DMS79 treated with DMSO at 0.1 percent for 48 hours (cell line): Measurements from ENCODE around the gene CPED1.

Source experiments
- DNase-seq: peaks from one replicate; lab custom pipeline; 2025; lab: John Stamatoyannopoulos, UW

Gene CPED1

GRCh38 chr7:121259826-121260225, 271.3 kb downstream of the CPED1 start:
- DNase-seq: no peak

DNA sequence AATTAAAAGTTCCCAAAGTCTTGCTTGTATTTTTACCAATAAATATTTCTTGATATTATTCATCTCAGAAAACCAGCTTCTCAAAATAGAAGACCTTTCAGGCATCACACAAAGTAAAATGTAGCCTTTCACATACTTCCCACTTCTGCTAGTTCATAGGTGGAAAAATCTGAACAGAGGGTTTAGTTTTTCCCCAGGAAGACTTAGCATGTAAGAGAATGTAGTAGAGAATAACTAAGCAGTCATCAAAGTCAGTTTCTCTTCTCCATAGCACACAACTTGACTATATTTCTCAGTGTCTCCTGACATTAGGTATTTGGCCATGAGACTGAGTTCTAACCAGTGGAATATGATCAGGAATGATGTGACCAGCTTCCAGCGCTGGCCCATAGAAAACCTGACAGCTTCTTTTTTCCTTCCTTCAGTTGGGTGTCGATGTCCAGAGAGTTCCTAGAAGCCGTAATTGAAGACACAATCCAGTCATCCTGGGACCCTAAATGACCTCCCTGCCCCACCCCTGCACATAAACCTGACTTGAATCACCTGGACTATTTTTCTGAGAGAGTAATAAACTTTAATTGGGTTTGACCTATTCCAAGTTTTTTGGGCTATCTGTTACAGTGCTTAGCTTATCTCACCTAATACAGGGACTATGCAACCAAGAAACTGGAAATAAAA, 272.8 kb downstream of the CPED1 start:
- DNase-seq: no peak

- no peak for DNase-seq
Observed at GRCh38 chr7:121262221-121262620, 273.7 kb downstream of the CPED1 start.

- DNase-seq: no peak
Observed at GRCh38 chr7:121262969-121263368, 274.5 kb downstream of the CPED1 start.

DNA sequence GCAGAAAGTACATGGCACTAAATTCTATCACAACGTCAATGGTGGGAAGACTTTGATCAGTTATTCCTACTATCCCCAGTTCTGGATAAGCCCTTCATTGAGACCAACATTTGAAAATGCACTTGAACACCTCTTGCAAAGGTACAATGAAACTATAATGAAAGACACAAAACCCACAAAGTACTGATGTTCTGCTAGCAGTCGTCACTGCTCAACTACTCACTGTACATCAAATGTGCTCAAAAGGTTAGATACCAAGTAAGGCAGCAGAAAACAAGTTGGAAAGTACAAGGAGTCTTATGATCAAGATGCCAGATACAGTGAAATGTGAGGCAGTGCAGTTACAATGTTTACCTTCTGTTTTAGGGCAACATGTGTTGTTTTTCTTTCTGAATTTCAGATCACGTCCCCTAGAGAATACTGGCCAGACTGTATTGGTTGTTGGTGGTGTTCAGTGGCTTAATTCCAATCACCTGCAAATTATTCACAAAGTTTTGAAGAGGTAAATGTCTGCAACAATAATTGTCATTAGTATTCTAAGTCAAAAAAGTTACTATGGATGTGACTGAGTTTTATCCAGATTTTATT, 277.9 kb downstream of the CPED1 start:
- no peak for DNase-seq

DNA sequence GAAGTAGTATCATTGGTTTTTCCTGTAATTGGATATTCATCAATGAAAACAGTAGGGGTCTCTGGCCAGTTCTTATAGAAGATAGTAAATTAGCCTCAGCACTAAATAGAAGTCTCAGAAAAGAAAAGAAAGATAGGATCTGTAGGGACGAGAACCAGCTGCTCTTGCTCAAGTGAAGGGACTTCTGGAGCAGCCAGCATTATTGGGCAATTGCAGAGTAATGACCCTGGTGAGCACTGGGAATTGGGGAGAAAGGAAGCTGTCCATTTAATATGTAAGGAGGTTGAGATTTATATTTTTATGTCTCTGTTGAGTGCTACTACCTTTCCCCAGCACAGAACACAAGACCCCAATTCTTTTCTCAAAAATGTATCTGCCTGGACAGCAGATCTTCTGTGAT, 279.1 kb downstream of the CPED1 start:
- DNase-seq: no peak

- DNase-seq: no peak
Observed at GRCh38 chr7:121269798-121270197, 281.3 kb downstream of the CPED1 start.

DNA sequence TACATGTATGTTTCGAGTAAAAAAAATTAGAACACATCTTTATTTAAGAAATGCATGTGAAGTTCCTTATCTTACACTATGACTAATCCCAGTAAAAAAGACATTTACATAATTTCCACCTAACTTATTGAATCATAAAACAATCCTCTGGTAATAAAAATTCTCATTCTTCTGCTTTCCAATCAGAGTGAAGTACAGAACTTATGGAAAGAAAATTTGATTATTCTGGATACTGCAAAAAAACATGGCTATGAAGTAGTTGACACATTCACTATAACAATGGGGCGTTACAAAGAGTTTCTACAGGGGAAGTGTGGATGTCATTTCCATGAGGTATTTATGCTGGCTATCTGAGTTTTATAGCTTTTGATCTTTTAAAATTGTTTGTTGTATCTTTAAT, 282.6 kb downstream of the CPED1 start:
- DNase-seq: no peak

- no peak for DNase-seq
Observed at GRCh38 chr7:121271916-121272315, 283.4 kb downstream of the CPED1 start.

- no peak for DNase-seq
Observed at GRCh38 chr7:121272676-121273075, 284.2 kb downstream of the CPED1 start.

DNA sequence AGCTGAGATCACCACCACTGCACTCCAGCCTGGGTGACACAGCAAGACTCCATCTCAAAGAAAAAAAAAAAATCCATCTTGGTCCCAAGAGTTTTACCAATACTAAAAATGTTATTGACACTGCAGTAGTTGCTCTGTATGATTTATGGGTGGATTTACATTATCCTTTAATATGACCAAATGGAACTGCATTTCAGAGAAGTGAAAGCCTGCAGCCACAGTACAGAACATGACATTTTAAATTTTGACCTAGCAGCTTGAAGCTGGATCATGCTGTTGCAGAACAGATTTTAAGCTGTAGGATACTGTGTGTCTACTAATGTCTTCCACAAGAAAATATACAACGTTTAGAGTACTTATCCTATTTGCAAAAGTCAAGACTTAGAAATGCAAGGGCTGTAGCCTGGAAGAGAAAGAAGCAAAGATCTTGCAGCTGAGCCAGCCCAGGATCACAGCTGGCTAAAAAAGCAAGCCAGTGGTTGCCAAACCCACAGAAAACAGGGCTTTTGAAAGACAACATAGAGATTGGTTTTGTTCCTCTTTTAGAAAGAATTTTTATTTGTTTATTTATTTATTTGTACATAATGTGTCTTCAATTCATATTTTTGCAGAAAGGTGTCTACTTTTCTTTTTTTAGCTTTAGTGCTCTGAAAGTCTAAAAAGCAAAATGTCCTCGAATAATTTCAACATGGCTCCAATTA, 285.1 kb downstream of the CPED1 start:
- no peak for DNase-seq

GRCh38 chr7:121274467-121274866, 286.0 kb downstream of the CPED1 start:
- no peak for DNase-seq

DNA sequence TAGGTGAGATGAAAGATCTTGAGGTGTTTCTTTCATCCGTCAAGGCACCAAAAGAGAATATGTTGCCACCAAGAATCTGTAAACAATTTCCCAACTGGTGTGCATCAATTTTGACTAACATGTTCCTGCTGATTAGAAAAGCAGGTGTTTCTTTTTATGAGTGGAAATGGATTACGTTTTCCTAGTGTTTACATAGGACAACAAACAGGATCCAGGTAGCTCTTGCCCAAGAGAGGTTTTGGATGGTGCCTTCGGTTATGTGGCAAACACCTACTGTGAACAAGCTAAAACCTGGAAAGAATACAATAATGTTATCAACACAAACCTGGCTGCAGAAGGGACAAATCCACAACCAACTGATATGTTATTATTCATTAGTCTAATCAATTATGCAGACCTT, 286.7 kb downstream of the CPED1 start:
- no peak for DNase-seq

- no peak for DNase-seq
Observed at GRCh38 chr7:121276313-121276712, 287.8 kb downstream of the CPED1 start.

- no peak for DNase-seq
Observed at GRCh38 chr7:121278120-121279021, 289.9 kb downstream of the CPED1 start.

- DNase-seq: peak; percentile 6
Observed at GRCh38 chr7:121279060-121279620, 290.6 kb downstream of the CPED1 start.

- no peak for DNase-seq
Observed at GRCh38 chr7:121279822-121280221, 291.3 kb downstream of the CPED1 start.

DNA sequence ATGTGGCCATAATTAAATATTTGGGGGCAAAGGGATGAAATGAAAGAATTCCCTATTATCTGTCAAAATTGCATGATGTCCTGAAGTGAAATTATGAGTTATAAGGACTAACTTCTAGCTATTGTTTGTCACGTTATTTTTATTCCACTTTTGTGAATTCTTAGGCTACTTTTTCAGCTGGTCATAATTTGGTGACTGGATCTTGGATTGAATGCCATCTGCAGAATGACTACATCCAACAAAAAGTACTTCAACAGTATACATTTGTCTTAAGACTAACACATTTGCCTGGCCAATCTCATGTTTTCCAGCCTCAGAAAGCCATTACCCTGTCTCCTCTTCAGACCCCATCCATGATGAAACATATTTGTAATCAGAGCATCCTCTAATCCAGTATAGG, 292.1 kb downstream of the CPED1 start:
- DNase-seq: no peak

DNA sequence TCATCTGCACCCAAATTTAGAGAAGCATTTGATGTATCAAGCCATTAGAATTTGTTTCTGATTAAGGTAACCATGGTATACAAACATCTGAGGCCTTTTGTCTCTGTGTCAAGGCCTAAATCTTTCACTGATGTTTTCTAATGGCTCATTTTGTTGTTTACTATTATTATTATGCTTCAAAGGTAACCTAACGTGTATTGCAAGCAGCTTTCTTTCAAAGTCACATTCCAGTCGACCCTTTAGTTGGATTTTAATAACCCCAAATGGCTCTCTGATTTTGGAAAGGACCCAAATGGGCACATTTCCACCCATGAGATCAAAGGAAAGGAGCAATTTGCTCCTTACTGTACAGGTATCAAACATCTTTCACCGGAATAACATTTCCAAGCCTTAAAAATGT, 293.6 kb downstream of the CPED1 start:
- no peak for DNase-seq

GRCh38 chr7:121285066-121285667, 296.7 kb downstream of the CPED1 start:
- no peak for DNase-seq

DNA sequence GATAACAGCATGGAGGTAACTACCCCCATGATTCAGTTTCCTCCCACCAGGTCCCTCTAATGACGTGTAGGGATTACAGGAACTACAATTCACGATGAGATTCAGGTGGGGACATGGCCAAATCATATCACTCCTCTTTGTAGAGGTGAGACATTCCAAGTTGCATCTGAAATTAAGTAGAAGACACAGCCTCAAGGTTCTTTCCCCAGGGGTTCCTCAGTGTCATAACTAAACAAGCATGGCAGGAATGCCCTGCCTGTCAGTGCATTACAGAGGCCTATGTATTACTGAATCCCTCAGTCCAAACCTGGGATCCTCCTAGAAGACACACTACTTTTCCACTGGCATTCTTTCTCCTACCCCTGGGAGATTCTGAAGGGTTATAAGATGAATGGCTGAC, 297.7 kb downstream of the CPED1 start:
- no peak for DNase-seq
